ENCODE results near the gene WDR1. TPM values are rescaled to one million over a fixed set of nuclear protein-coding genes. Genes with fewer than 3 reads are reported as not detected.

The WDR1 gene
- total and polyA plus RNA-seq, 2 donors (not counting 1 experiment from before 2014, with no cell fraction given): 331 to 751 TPM

DNA sequence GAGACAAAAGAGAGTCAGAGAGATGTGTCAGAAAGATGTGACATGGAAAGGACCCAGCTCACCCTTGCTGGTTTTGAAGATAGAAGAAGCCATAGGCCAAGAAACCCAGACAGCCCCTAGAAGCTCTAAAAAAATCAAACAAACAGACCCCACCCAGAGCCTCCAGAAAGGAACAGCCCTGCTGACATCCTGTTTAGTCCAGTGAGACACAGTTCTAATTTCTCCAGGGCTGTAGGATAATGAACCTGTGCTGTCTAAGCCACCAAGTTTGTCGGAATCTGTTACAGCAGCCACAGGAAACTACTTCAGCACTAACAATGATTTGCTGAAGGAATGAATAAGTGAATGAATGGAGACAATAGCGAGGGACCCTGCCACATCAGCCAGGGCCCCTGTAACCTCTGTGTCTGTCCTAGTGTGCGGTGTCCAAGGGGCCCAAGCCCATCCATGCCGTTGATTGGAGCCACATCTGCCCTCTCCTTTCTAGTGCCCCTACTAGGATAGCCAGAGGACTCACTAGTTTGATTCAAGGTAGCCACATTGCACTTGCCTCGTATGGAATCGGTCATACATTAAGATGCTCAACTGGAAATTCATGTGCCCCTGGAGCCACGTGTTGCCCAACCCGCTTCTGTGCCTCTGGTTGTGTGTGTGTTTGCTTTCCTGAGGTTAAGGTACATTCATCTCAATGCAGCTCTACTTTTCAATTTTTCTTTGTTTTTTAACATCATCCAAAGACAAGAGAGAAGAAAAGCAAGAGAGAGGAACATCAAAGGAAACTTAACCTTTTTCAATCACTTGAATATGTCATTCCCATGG is 62.8 kb downstream of the WDR1 start:
- H3K9ac ChIP-seq (ENCODE audit: insufficient read depth, low read length): no peak overlapping the region
- no peak overlapping the region for H2AFZ ChIP-seq (ENCODE audit: low read length)

DNA sequence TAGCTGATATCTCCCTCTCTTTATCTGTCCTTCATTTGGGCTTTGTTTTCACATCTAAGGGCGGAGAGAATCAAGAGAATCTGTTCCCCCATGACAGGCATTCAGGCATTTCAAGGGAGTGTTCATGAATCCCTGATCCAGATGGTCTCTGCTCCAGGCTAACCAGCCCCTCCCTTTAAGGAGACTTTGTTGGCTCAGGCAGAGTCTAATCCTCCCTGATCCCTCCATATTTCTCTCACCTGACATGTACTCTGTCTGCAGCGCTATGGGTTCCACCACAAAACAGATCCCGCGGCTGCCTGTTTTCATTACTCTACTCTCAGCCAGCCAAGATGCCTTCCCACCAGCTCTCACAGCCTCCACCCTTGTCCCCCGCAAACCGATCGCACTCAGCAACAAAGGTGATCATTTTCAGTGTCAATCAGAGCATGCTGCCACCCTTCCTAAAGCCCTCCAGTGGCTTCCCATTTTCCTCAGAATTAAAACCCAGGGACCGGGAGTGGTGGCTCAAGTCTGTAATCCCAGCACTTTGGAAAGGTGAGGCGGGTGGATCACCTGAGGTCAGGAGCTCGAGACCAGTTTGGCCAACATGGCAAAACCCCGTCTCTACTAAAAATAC is 65.0 kb downstream of the WDR1 start:
- Histone ChIP-seq H3K9ac (ENCODE audit: insufficient read depth, low read length) (no peak overlapping the region), H3K9me3 (ENCODE audit: control insufficient read depth, insufficient read depth, low read depth, low read length) (no peaks in the 10 kb centered on the region), H3K27ac (ENCODE audit: insufficient read depth, low read length) (no peak overlapping the region), H3K4me3 (replicated peaks in 1 of 4; ENCODE audit: control extremely low read depth in 1 of 4, insufficient read depth in 1 of 4, low read depth in 3 of 4, low read length in 4 of 4) (no peak overlapping the region), H4K20me1 (ENCODE audit: control insufficient read depth, extremely low read depth, insufficient read depth, low read length) (no peaks in the 10 kb centered on the region), H3K4me1 (ENCODE audit: control insufficient read depth, extremely low read depth, insufficient read depth, low read length) (no peaks in the 10 kb centered on the region), H3K4me2 (ENCODE audit: extremely low read depth, insufficient read depth, low read length) (no peak overlapping the region), H3K36me3 (ENCODE audit: control insufficient read depth, insufficient read depth, low read length) (no peaks in the 10 kb centered on the region), H2AFZ (ENCODE audit: low read length) (no peak overlapping the region), H3K27me3 (ENCODE audit: control insufficient read depth, insufficient read depth, low read length) (no peaks in the 10 kb centered on the region), H3K79me2 (ENCODE audit: control insufficient read depth, insufficient read depth, low read length) (no peaks in the 10 kb centered on the region)
- TF ChIP-seq, protein P1, sequence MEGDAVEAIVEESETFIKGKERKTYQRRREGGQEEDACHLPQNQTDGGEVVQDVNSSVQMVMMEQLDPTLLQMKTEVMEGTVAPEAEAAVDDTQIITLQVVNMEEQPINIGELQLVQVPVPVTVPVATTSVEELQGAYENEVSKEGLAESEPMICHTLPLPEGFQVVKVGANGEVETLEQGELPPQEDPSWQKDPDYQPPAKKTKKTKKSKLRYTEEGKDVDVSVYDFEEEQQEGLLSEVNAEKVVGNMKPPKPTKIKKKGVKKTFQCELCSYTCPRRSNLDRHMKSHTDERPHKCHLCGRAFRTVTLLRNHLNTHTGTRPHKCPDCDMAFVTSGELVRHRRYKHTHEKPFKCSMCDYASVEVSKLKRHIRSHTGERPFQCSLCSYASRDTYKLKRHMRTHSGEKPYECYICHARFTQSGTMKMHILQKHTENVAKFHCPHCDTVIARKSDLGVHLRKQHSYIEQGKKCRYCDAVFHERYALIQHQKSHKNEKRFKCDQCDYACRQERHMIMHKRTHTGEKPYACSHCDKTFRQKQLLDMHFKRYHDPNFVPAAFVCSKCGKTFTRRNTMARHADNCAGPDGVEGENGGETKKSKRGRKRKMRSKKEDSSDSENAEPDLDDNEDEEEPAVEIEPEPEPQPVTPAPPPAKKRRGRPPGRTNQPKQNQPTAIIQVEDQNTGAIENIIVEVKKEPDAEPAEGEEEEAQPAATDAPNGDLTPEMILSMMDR (conservative IDR thresholded peaks at IDR 0.05 in 1 of 2, IDR thresholded peaks at IDR 0.05 in 1 of 2; ENCODE audit: low read depth in 1 of 2, low read length in 2 of 2): no peak
- TF ChIP-seq EZH2 (IDR thresholded peaks at IDR 0.05; ENCODE audit: low read length, missing control alignments): no peak
- no peak for DNase-seq (ENCODE audit: low read depth in 2 of 2)

More for the DNA sequence above, 62.8 kb downstream of the WDR1 start:
- no peaks in the 10 kb centered on the region for H3K36me3 ChIP-seq (ENCODE audit: control insufficient read depth, insufficient read depth, low read length)
- no peaks in the 10 kb centered on the region for H3K9me3 ChIP-seq (ENCODE audit: control insufficient read depth, insufficient read depth, low read depth, low read length)
- H4K20me1 ChIP-seq (ENCODE audit: control insufficient read depth, extremely low read depth, insufficient read depth, low read length): no peaks in the 10 kb centered on the region
- H3K27ac ChIP-seq (ENCODE audit: insufficient read depth, low read length): no peak overlapping the region
- H3K79me2 ChIP-seq (ENCODE audit: control insufficient read depth, insufficient read depth, low read length): no peaks in the 10 kb centered on the region
- H3K27me3 ChIP-seq (ENCODE audit: control insufficient read depth, insufficient read depth, low read length): no peaks in the 10 kb centered on the region
- no peak for DNase-seq (ENCODE audit: low read depth in 2 of 2)
- TF ChIP-seq, protein P1 (conservative IDR thresholded peaks at IDR 0.05 in 1 of 2, IDR thresholded peaks at IDR 0.05 in 1 of 2; ENCODE audit: low read depth in 1 of 2, low read length in 2 of 2): no peak
- TF ChIP-seq EZH2 (IDR thresholded peaks at IDR 0.05; ENCODE audit: low read length, missing control alignments): no peak
- no peak overlapping the region for H3K4me2 ChIP-seq (ENCODE audit: extremely low read depth, insufficient read depth, low read length)
- H3K4me3 ChIP-seq (replicated peaks in 1 of 4; ENCODE audit: control extremely low read depth in 1 of 4, insufficient read depth in 1 of 4, low read depth in 3 of 4, low read length in 4 of 4): no peak overlapping the region
- no peaks in the 10 kb centered on the region for H3K4me1 ChIP-seq (ENCODE audit: control insufficient read depth, extremely low read depth, insufficient read depth, low read length)

DNA sequence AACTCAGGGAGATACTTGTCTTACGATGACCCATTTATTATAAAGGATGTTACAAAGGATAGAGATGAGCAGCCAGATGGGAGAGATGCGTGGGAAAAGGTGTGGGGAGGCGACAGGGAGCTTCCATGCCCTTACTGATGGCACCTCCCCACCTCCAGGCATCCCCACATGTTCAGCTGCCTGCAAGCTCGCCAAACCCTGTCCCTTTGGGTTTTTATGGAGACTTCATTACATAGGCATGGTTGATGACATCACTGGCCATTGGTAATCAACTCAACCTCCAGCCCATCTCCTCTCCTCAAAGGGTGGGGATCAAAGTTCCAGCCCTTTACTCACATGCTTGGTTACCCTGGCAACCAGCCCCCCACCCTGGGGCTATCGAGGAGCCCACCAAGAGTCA is 65.9 kb downstream of the WDR1 start:
- Histone ChIP-seq H3K27ac (ENCODE audit: insufficient read depth, low read length) (no peak overlapping the region), H2AFZ (ENCODE audit: low read length) (no peak overlapping the region)
- TF ChIP-seq EZH2 (IDR thresholded peaks at IDR 0.05; ENCODE audit: low read length, missing control alignments): no peak
- TF ChIP-seq, protein P1 (conservative IDR thresholded peaks at IDR 0.05 in 1 of 2, IDR thresholded peaks at IDR 0.05 in 1 of 2; ENCODE audit: low read depth in 1 of 2, low read length in 2 of 2): no peak

More for the DNA sequence above, 65.9 kb downstream of the WDR1 start:
- H3K9me3 ChIP-seq (ENCODE audit: control insufficient read depth, insufficient read depth, low read depth, low read length): no peaks in the 10 kb centered on the region
- no peak overlapping the region for H3K9ac ChIP-seq (ENCODE audit: insufficient read depth, low read length)
- H4K20me1 ChIP-seq (ENCODE audit: control insufficient read depth, extremely low read depth, insufficient read depth, low read length): no peaks in the 10 kb centered on the region
- H3K27me3 ChIP-seq (ENCODE audit: control insufficient read depth, insufficient read depth, low read length): no peaks in the 10 kb centered on the region
- H3K4me3 ChIP-seq (replicated peaks in 1 of 4; ENCODE audit: control extremely low read depth in 1 of 4, insufficient read depth in 1 of 4, low read depth in 3 of 4, low read length in 4 of 4): no peak overlapping the region
- H3K36me3 ChIP-seq (ENCODE audit: control insufficient read depth, insufficient read depth, low read length): no peaks in the 10 kb centered on the region
- H3K4me1 ChIP-seq (ENCODE audit: control insufficient read depth, extremely low read depth, insufficient read depth, low read length): no peaks in the 10 kb centered on the region
- no peaks in the 10 kb centered on the region for H3K79me2 ChIP-seq (ENCODE audit: control insufficient read depth, insufficient read depth, low read length)
- DNase-seq (ENCODE audit: low read depth in 2 of 2): no peak
- H3K4me2 ChIP-seq (ENCODE audit: extremely low read depth, insufficient read depth, low read length): no peak overlapping the region
